ENCODE measurements around the gene SIT1. TPM values are rescaled to one million over a fixed set of nuclear protein-coding genes. Genes with fewer than 3 reads are reported as not detected.

SIT1 gene
- polyA plus RNA-seq, 1 donor (not counting 4 experiments of a cell fraction or from before 2014, with no cell fraction given), result not detected

DNA sequence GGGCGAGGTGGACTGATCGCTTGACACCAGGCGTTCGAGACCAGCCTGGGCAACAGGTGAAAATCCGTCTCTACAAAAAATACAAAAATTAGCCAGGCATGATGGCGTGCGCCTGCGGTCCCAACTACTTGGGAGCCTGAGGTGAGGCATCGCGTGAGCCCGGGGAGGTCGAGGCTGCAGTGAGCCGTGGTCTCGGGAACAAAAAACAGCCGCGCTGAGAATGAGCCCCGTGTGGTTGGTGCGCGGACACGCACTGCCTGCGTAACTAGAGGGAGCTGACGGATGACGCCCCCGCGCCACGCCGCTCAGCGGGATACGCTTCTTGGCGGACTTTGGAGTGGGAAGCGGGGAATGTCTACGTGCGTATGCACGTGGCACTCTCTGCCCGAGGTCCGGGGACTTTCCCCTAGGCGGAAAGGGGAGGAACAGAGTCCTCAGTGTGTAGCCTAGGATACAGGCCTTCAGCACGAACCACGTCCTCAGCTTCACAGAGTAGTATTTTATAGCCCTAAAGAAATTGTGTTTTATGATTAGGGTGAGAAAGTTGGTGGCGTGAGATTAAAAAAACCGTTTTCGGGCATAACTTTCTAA lies 6.9 kb upstream of the SIT1 start, which contains the start of gene RMRP:
RMRP (minus strand) TSS at position 474 of the 591 bp plus-strand sequence.
- H3K4me2 ChIP-seq (ENCODE audit: control insufficient read depth, extremely low read depth, insufficient read depth, low read depth, low read length), result peak within 1 kb of the TSS; percentile 87
- H3K27ac ChIP-seq (ENCODE audit: control insufficient read depth, insufficient read depth, low read length), result peak within 1 kb of the TSS; percentile 92
- H3K4me1 ChIP-seq (ENCODE audit: control insufficient read depth, extremely low read depth, insufficient read depth, low read length), result peaks cover 13% of the 10 kb centered on the region
- H3K36me3 ChIP-seq (ENCODE audit: control insufficient read depth in 2 of 2, extremely low read depth in 1 of 2, insufficient read depth in 2 of 2, low read length in 2 of 2), result peaks cover 1 to 10% of the 10 kb centered on the region in 2 experiments
- peak within 1 kb of the TSS; percentile 73 to 84 (median 81) for H3K4me3 ChIP-seq (ENCODE audit: control insufficient read depth in 2 of 3, extremely low read depth in 1 of 3, insufficient read depth in 2 of 3, low read depth in 1 of 3, low read length in 3 of 3)
- H3K9me1 ChIP-seq (ENCODE audit: control insufficient read depth, extremely low read depth, insufficient read depth, low read length), result no peaks in the 10 kb centered on the region
- no peak for TF ChIP-seq EZH2 (IDR thresholded peaks at IDR 0.05; ENCODE audit: low read length)
- TF ChIP-seq, protein P1, sequence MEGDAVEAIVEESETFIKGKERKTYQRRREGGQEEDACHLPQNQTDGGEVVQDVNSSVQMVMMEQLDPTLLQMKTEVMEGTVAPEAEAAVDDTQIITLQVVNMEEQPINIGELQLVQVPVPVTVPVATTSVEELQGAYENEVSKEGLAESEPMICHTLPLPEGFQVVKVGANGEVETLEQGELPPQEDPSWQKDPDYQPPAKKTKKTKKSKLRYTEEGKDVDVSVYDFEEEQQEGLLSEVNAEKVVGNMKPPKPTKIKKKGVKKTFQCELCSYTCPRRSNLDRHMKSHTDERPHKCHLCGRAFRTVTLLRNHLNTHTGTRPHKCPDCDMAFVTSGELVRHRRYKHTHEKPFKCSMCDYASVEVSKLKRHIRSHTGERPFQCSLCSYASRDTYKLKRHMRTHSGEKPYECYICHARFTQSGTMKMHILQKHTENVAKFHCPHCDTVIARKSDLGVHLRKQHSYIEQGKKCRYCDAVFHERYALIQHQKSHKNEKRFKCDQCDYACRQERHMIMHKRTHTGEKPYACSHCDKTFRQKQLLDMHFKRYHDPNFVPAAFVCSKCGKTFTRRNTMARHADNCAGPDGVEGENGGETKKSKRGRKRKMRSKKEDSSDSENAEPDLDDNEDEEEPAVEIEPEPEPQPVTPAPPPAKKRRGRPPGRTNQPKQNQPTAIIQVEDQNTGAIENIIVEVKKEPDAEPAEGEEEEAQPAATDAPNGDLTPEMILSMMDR (optimal IDR thresholded peaks at IDR 0.05 in 1 of 3, IDR thresholded peaks at IDR 0.05 in 1 of 3, conservative IDR thresholded peaks at IDR 0.05 in 1 of 3; ENCODE audit: extremely low read depth in 1 of 3, insufficient read depth in 2 of 3, low read length in 3 of 3), result peak in 2 of 3 experiments; percentile 19 to 22
- peak within 1 kb of the TSS; percentile 82 for H3K9ac ChIP-seq (ENCODE audit: control insufficient read depth, extremely low read depth, insufficient read depth, low read length)
- DNase-seq (ENCODE audit: low read depth, low spot score), result peak; percentile 99
- dilution Hi-C loops (cut with MboI; ENCODE audit: extremely low pct_ligation_motif_present, low sequenced_read_pairs), result no loop called here
- H2AFZ ChIP-seq (ENCODE audit: control insufficient read depth, low read length), result peak within 1 kb of the TSS; percentile 90
- peaks cover 2% of the 10 kb centered on the region for H3K79me2 ChIP-seq (ENCODE audit: control insufficient read depth, insufficient read depth, low read length)
- H4K20me1 ChIP-seq (ENCODE audit: control insufficient read depth, extremely low read depth, insufficient read depth, low read length), result no peaks in the 10 kb centered on the region
- peaks cover 3% of the 10 kb centered on the region for H3K27me3 ChIP-seq (ENCODE audit: control insufficient read depth, extremely low read depth, insufficient read depth, low read length)
- FAIRE-seq, result no peak
- H3K9me3 ChIP-seq (ENCODE audit: control insufficient read depth, low read depth, low read length), result no peaks in the 10 kb centered on the region

DNA sequence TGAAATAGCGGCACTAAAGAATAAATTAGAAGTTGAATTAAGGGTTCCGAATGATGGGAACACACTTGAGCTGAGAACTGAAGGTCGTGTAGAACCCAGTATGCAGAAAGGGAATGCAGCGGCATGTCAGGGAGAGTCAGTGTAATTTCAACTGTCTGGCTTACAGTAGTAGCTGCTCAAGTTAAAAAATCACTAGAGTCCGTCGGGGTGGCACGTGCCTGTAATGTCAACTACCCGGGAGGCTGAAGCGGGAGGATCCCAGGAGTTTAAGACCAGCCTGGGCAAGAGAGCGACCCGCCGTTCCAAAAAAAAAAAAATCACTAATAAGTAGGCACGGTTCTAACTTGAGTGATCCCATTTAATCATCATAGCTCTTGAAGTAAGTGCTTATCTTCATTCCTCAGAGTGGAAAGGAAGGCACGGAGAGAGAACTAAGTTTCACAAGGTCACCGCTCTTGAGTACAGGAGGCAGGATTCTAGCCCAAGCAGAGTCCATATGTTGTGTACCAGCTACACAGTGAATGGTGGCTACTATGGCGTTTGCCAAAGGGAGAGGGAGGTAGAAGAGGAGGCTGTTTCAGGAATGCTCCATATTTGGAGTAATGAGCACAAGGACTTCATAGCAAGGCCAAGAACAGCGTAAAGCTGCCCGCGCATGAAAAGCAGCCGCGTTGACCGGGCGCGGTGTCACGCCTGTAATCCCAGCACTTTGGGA lies 6.3 kb upstream of the SIT1 start:
- TF ChIP-seq EZH2 (IDR thresholded peaks at IDR 0.05; ENCODE audit: low read length), result no peak
- TF ChIP-seq, protein P1 (optimal IDR thresholded peaks at IDR 0.05 in 1 of 3, IDR thresholded peaks at IDR 0.05 in 1 of 3, conservative IDR thresholded peaks at IDR 0.05 in 1 of 3; ENCODE audit: extremely low read depth in 1 of 3, insufficient read depth in 2 of 3, low read length in 3 of 3), result no peak
- H3K9me1 ChIP-seq (ENCODE audit: control insufficient read depth, extremely low read depth, insufficient read depth, low read length), result no peaks in the 10 kb centered on the region
- peak overlapping the region; percentile 90 for H2AFZ ChIP-seq (ENCODE audit: control insufficient read depth, low read length)
- peak overlapping the region; percentile 82 for H3K9ac ChIP-seq (ENCODE audit: control insufficient read depth, extremely low read depth, insufficient read depth, low read length)
- no peaks in the 10 kb centered on the region for H3K9me3 ChIP-seq (ENCODE audit: control insufficient read depth, low read depth, low read length)
- no peaks in the 10 kb centered on the region for H4K20me1 ChIP-seq (ENCODE audit: control insufficient read depth, extremely low read depth, insufficient read depth, low read length)
- peak overlapping the region; percentile 87 for H3K4me2 ChIP-seq (ENCODE audit: control insufficient read depth, extremely low read depth, insufficient read depth, low read depth, low read length)
- peaks cover 2% of the 10 kb centered on the region for H3K79me2 ChIP-seq (ENCODE audit: control insufficient read depth, insufficient read depth, low read length)
- dilution Hi-C loops (cut with MboI; ENCODE audit: extremely low pct_ligation_motif_present, low sequenced_read_pairs), result no loop called here
- H3K27me3 ChIP-seq (ENCODE audit: control insufficient read depth, extremely low read depth, insufficient read depth, low read length), result peaks cover 3% of the 10 kb centered on the region
- H3K36me3 ChIP-seq (ENCODE audit: control insufficient read depth in 2 of 2, extremely low read depth in 1 of 2, insufficient read depth in 2 of 2, low read length in 2 of 2), result peaks cover 1 to 5% of the 10 kb centered on the region in 2 experiments
- peak overlapping the region; percentile 2 to 67 (median 37) for H3K4me3 ChIP-seq (ENCODE audit: control insufficient read depth in 2 of 3, extremely low read depth in 1 of 3, insufficient read depth in 2 of 3, low read depth in 1 of 3, low read length in 3 of 3)
- H3K4me1 ChIP-seq (ENCODE audit: control insufficient read depth, extremely low read depth, insufficient read depth, low read length), result peaks cover 13% of the 10 kb centered on the region
- DNase-seq (ENCODE audit: low read depth, low spot score) (no peak), FAIRE-seq (no peak)
- peak overlapping the region; percentile 59 for H3K27ac ChIP-seq (ENCODE audit: control insufficient read depth, insufficient read depth, low read length)
